Esophagus mucosa (tissue), 1 donor: Measurements from ENCODE around the gene SPHK1. TPM values are rescaled to one million over a fixed set of nuclear protein-coding genes. Genes with fewer than 3 reads are reported as not detected.

ENCODE experiments used
- ATAC-seq: fragments of 200-7000 bp; cut with Tn5 transposase; one replicate; pipeline ENCODE4 v1.9.1; 2020
- total RNA-seq: library from RNA; stranded (reverse); gene quantifications from one replicate; pipeline ENCODE4 v1.2.4, GENCODE V29; 2023
- donor health status: DM: yes; HTN: yes; CAD: no.

Gene SPHK1
- total RNA-seq, 1 donor from 2014 or later = 13.1 TPM

DNA sequence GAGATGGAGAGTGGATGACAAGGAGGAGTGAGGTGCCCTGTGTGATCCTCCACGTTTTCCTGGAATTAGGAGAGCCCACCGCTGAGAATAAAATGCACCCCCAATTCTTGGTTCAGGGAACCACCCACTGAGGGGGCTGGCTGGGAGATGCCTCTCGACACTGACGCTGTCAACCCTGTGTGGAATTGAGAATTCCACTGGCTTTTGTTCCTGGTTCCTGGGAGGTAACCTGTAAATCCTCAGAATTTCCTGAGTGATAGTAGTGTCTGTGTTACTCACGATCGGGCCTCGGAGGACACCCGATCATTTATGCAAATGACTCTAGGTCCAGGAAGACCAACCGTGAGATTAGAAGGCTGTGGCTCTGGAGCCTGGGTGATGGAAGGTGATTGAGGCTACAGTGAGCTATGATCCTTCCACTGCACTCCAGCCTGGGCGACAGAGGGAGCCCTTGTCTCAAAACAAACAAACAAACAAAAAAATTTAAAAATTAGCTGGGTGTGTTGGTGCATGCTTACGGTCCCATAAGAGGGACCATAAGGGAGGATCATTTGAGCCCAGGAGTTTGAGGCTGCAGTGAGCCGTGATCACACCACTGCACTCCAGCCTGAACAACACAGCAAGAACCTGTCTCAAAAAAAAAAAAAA, 19.0 kb upstream of the SPHK1 start:
- ATAC-seq = no peak

DNA sequence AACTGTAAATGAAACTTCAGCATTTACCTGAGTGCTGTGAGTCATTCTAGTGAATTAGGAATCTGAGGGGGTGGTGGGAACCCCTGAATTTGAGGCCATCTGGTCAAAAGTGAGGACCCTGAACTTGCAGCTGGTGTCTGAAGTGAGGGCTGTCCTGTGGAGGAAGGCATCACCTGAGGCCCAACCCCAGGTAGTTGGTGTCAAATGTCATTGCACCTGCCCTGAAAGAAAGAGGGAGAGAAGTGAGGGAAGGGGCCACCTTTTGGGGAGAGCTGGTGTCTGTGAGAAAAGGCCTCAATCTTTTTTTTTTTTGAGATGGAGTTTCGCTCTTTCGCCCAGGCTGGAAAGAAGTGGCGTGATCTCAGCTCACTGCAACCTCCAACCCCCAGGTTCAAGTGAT, 18.2 kb upstream of the SPHK1 start:
- ATAC-seq = no peak

DNA sequence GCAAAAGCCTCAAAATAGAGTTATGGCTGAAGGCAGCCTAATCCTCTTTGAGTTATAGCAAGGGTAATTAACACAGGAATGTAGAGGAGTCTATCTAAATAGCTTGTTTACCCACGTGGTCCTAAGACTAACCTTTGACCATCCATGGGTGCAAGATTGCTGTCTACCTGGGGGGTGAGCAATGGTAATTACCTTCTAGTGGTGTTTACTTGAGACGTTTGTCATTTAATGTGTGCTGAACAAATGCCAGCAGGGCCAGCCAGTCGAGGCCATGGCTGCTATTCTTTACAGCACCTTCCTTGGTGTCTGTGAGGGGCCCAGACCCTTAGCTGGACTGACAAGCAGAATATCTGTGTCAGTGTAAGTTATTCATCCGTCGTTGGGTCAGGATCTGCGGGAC, 16.8 kb upstream of the SPHK1 start:
- no peak for ATAC-seq

DNA sequence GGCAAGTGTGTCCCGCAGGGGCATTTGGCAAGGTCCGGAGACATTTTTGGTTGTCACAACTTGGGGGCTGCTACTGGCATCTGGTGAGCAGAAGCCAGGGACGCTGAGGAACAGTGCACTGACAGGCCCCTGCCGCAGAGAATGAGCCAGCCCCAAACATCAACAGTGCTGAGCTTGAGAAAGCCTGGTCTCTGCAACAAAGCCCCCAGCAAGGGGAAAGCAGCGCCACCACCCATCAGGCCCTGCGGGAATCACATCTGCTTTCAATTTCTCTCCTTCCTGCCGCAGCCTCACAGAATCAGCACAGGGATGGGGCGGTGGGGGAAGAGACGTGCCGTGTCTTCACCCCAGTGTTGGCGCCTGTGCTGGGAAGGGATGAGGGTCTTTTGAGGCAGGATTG, 15.9 kb upstream of the SPHK1 start:
- no peak for ATAC-seq

DNA sequence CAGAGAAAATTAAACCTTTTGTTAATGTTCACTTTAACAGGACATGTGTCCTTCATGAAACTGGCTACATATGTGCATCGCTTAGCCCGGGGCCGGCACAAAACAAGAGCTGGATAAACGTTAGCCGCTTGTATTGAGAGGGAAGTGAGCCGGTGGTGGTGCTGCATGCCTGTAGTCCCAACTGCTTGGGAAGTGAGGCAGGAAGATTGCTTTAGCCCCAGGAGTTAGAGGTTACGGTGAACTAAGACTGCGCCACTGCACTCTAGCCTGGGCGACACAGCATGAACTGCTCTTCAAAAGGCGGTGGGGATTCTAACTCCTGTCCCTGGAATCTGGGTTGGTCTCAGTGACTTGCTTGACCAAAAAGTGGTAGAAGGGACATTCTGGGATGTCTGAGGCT, 15.0 kb upstream of the SPHK1 start:
- ATAC-seq = no peak

DNA sequence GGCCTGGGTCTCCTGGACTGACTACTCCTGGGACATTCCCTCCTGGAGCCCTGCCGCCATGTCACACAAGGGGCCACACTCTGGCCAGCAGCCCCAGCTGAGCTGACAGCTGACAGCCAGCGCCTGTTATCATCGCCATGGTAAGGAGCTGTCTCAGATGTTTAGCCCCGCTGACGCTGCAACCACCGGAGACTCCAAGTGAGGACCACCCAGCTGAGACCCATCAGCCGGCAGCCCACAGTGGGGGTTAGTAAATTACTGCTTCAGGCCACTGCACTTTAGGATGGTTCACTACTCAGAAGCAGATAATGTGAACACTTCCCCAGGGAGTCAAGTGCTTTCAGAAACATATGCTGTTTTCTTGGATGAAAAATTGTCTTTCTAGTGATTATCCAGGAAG, 14.6 kb upstream of the SPHK1 start:
- ATAC-seq = no peak

DNA sequence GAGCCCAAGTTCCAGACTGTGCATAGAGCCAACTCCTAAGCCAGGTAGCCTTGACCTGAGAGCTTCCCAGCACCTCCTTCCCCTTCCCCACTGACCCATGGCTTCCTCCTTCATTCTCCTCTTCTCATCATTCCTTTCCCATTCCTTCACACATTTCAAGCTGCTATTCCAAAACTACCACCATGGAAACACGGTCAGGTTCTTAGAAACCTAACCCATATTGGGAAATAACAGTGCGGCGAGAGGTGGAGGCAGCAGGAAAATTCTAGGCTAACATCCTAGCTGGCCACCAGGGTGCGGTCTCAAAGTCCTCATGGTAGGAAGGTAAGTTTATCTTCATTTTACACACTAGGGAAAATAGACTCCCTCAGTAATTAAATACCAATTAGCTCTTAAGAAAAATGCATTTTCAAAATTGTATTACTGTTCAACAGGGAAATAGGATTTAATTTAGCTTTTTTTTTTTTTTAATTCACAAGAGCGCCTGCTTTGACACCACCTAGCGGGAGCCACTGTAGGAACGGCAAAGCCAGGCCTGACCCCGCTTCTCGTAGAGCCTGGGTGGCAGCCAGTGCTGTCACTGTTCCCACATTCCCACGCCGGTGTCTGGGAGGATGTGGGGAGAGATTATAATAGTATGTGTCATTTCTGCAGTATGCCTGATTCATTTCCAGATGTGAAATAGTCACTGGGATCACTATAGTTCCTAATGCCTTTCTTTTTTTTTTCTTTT, 14.0 kb upstream of the SPHK1 start:
- peak; percentile 71 for ATAC-seq

DNA sequence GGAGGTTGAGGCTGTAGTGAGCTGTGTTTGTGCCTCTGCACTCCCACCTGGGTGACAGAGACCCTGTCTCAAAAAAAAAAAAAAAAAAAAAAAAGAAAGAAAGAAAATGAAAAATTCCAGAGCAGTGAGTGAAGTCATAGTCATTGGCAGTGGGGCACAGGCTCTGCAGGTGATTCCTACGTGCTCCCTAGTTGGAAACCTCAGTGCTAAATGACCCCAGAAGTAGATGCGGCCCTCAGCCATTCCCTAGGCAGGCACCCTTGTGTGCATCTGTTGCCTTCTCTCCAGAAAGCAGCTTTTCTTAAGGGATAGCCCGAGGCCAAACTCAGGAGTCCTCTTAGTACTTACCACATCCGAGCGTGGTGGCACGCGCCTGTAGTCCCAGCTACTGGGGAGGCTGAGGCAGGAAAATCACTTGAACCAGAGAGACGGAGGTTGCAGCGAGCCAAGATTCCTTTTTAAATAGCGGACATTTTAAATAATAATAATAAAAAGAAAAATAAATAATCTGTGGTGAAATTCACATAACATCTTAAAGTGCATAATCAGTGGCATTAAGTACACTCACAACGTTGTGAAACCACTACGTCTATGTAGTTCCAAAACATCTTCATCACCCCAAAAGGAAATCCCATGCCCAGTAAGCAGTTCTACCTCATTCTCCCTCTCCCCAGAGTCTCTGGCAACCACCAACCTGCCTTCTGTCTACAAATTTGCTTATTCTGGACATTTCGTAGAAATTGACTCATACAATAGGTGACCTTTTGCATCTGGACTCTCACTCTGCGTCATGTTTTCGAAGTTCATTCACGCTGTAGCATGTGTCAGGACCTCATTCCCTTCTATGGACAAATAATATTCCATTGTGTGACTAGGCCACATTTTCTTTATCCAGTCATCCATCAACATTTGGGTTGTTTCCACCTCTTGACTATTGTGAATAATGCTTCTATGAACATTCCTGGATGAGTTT, 12.5 kb upstream of the SPHK1 start:
- ATAC-seq = peak; percentile 40

DNA sequence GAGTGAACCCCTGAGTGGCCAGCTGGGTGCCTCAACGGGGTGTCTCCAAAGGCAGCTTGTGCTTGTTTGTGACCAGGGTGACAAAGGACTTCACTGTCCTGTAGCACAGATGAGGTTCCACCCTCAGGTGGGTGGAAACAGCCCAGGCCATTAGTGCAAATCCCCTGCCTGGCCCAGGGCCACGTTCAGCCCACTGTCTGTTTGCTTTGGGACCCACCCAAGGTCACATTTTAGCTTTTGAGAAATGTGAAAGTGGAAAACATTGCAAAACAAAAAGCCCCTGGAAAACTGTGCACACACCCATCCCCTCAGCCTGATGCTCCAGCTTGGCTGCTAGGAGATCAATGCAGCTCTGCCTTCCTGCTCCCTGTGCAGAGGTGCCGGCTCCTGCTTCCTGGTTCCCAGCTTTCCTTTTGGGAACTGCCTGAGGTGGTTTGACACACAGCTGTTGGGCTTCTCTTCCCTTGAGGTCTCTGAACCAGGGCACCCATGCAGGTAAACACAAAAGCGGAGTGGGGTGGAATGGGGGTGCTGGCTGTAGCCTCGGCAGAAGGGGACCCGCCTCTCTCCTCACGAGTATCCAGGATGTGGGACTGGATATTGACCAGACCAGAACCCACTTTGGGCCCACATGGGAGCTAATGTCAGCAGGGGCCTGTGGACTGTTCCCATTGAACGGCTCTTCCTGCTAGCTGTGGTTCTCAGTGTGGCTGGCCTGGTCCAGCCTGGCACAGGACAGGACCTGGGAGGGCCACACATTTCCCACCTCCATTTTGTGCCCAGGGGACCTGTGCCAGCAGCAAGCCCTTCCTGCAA, 7.9 kb upstream of the SPHK1 start:
- ATAC-seq = peak; percentile 10

DNA sequence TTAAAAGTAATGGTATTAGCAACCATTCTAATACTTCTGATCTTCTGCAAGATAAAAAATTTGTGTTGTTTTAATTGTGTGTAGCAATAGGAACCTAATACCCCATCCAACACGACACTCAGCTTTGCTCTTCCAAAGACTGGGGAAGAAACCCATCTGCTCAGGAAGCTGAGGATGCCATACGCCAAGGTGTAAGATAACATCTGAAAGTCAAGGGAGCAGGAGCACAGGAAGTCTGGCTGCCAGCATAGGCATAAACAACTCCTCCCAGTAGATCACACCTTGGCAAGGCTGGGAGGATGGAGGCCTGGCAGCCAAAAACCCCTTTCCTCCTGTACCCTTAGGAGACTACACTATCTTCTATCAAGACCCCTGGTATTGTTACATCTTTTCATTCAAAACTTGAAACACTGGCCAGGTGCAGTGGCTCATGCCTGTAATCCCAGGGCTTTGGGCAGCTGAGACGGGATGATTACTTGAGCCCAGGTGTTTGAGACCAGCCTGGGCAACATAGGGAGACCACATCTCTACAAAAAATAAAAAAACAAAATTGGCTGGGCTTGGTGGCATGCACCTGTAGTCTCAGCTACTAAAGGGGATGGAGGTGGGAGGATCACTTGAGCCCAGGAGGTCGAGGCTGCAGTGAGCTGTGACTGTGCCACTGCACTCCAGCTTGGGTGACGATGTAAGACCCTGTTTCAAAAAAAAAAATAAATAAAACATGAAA, 5.7 kb upstream of the SPHK1 start:
- ATAC-seq = no peak

DNA sequence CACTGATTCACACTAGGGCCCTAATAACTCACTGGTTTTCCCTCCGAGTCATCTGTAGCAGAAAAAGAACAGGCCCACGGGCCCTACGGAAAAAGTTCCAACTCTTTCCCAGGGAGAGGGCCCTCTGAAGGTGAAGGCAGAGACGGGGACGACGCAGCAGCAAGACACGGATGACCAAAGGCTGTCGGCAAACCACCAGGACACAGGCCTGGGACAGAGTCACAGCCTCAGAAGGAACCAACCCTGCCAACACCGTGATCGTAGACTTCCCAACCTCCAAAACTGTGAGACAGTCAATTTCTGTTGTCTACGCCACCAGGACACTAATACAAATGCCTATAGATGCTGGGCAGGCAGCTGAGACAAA, 5.2 kb upstream of the SPHK1 start:
- ATAC-seq = no peak

DNA sequence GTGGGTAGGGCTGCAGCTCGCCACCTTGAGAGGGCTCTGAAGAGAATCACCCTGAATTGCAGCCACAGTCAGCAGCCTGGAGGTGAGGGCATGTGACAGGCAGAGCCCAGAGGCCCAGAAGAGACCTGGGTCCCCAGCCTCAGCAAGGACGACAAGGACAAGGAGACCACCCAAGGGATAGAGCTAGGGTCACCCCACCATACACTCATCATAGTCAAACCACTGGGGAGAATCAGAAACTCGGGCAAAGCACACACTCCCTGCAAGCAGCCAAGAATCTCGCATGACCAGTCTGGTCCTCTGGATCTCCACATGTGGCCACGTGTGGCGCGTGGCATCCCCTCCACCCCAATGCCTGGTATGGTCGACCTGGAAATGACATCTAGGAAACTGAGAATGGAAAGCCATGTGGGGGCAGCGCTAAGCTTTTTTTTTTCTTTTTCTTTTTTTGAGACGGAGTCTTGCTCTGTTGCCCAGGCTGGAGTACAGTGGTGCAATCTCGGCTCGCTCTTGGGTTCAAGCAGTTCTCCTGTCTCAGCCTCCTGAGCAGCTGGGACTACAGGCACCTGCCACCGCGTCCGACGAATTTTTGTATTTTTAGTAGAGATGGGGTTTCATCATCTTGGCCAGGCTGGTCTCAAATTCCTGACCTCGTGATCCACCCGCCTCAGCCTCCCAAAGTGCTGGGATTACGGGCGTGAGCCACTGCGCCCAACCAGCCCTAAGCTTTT, 4.6 kb upstream of the SPHK1 start:
- ATAC-seq = no peak

DNA sequence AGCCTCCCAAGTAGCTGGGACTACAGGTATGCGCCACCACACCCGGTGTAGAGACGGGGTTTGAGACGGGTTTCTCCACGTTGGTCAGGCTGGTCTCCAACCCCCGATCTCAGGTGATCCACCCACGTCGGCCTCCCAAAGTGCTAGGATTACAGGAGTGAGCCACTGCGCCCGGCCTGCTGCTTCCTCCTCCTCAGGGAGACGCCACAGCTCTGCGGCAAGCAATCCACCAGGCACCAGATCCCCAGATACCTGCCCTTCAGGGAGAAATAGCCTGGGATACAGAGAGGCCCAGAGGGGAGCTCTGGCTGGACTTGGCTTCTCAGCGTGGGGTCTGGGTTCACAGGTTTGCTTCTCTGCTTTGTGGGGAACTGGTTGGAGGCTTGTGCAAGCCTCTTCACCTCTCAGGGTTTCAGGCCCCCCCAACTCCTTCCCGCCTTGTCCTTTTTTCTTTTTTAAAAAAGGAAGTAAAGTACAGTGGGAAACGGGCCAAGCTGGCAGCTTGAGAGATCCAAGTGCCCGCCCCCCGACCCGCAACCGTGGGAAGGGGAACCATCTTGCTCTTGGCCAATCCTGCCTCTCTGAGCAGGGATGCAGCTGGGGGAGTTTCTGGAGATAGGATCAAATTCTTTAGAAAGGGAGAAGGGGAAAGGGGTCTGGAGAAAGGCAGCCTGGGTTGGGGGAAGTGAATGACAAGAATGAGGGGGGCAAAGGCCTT, 2.6 kb upstream of the SPHK1 start:
- ATAC-seq = no peak

DNA sequence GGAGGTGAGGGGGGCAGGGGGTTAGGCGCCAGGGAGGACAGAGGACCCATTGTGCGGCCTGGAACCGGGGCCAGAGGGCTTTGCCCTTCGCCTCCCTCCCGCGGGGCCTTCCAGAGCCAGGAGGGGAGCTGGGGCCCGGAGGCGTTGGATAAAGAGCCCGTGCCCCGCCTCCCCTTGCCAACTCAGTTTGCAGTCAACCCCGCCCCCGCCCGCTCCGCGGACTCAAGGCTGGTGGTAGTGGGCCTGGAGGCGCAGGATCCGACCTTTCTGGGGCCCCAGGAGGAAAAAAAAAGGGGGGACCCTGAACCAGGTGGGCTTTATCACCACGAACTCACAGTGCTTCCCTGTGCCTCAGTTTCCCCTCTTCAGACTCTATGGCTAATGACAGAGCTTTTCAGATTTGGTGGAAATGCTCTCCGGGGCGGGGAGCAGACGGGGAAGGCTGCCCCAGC, 2.0 kb upstream of the SPHK1 start:
- no peak for ATAC-seq

DNA sequence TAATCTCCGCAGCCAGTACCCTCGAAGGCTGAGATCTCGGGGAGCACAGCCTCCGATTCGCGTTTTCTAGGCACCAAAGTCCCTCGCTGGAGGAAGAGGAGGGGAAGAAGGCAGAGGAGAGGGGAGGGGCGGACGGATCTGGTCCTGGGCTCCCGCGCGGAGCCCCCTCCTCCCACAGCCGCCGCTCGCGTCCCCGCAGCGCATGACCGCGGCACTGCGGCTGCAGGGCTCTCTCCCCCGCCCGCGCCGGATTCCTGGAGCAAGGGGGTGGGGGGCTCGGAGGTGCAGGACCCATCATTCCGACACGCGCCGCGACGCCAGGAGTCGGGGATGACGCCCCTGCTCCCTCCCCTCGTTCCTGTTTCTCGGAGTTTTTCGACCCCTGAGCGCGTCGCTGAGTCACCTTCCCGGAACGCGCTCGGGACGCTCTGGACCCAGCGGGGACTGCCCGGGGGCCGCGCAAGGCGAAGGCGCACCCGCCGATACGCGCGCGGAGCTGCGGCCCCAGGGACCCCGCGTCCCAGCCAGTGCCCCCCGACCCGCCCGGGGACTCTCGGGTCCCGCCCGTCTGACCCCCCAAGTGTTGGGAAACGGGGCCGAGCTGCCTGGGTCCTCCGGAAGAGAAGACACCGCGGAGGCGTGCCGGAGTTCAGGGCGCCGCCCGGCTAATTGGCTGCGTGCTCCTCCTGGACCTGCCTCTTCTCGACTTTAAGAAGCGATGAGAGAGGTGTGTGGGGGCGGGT, 1.4 kb upstream of the SPHK1 start:
- peak; percentile 50 for ATAC-seq

DNA sequence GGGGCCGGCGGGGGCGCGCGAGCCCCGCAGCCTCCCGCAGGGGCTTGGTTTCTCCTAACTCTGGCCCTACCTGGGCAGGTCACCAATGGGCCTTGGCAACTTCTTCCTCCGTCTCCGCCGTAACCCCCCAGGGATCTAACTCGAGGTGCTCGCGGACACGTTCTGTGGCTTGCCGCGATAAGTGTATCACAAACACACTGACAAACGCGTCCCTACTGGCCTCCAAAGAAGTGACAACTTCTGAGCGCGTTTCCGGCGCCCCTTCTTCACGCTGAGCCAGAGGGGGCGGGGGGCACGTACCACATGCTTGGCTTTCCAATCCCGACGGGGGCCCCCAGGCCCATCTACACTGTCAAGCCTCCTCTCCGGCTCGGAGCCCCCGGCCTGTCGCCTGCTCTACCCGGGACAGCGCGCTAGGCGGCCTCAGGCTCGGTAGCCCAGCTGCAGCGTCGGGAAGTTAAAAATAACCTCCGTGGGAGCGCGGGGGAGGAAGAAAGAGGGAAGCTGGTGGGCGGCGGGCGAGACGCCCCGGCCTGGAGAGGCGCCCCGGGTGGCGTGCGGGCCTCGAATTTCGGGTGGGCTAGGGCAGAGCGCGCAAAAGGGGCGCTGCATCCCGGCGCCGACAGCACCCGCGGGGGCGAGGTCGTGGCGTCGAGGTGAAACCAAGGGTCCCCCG, 725 bp upstream of the SPHK1 start:
- peak; percentile 19 for ATAC-seq

DNA sequence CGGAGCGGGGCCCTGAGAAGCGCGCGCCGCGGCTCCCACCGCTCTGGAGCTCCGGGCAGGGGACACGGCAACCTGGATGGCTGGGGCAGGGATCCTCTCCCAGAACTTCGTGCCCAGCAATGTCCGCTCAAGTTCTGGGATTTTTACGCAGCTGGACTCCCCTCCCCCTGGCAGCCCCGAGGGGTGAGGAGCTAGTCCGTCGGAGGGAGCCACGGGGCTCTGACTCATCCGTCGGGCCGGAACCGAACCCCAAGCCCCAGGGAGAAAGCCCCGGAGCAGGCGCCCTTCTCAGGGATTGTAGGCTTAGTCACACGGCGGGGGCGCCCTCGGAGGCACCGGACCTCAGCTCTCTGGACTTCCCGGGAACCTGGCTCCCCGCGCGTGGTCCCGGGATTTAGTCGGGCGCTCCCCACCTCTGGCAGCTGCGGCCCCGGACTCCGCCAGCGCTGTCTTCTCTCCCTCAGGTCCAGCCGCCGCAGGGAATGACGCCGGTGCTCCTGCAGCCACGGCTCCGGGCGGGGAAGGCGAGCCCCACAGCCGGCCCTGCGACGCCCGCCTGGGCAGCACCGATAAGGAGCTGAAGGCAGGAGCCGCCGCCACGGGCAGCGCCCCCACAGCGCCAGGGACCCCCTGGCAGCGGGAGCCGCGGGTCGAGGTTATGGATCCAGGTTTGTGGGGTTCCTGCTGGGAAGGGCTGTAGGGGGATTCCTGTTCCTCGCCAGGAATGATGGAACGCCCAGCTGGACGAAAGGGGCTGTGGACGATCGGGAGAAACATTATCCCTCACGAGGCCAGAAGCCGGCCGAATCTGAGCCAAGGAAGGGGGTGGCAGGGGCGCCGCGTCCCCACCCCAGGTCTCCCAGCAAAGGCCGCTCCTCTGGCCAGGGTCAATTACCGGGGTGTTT, 830 bp downstream of the SPHK1 start:
- peak; percentile 27 for ATAC-seq
